Skin of body (tissue), 2 donors: Measurements from ENCODE around the gene FILIP1. TPM values are rescaled to one million over a fixed set of nuclear protein-coding genes. Genes with fewer than 3 reads are reported as not detected.
A peak's percentile ranks its signal among the peaks of the same experiment; 100 is the strongest.

Experiments
- DNase-seq: peaks from one replicate; lab custom pipeline; 2025; lab: John Stamatoyannopoulos, UW
- total RNA-seq: library from RNA; depleted of rRNA; stranded (reverse); fragments of >200 nt; gene quantifications from one replicate; pipeline ENCODE4 v1.2.3, GENCODE V29; 2014

The FILIP1 gene
- total RNA-seq, 1 donor from 2014 or later = 7.9 TPM

- no peak for DNase-seq
Measured at GRCh38 chr6:75344021-75344420, 149.6 kb downstream of the FILIP1 start.

- peak; percentile 24 for DNase-seq
Measured at GRCh38 chr6:75337835-75338580, 155.6 kb downstream of the FILIP1 start.

DNA sequence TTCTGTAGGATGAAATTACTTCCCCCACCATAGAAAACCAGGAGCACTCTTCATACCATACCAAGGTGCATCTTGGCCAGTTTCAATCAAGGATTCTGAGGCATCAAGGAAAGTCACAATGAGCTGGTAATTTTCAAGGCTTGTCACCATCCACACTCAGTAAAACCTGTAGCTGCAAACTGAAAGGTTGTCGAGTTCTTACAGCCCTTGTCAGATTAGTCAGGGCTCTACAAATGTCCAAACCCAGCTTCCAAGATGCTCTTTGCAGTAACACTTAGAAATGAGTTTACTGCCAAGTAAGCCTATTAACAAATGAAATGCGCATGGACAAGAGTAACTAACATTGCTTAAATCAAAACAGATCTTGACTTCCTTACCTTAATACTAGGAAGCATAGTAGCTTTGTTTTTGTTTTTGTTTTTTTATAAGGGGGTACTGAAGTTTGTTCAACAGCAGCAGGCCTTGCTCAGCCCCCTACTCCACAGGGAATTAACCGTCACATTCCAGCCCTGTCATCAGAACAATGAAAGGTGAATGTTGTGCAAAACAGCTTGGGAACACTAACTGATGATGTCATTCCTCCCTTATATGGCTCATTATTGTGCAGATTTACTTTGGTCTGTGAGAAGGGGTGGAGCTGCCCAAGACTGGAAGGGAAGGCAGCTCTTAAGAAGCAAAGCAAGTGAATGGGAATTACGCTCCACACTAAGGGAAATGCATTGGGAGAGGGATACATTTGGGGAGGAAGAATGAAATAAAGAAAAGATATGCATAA is 159.1 kb downstream of the FILIP1 start:
- peak; percentile 53 for DNase-seq

- peak; percentile 37 for DNase-seq
Measured at GRCh38 chr6:75333676-75334200, 159.9 kb downstream of the FILIP1 start.

DNA sequence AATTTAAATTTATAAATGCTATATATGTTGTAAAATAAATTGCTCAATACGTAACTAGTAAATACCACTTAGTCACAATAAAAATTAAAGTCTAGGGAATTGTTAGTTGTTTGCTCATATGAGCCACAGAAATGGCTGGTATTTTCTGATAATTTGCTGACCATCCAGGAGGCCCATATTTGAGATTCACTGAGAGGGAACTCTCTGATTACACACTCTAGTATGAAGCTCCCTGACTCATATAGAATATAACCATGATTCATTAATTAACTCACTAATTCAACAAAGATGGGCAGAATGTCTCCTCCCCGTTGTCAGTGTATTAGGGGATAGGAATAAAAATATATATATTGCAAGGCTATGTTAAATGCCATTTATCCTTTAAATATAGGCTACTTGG is 162.4 kb downstream of the FILIP1 start:
- DNase-seq = no peak

DNA sequence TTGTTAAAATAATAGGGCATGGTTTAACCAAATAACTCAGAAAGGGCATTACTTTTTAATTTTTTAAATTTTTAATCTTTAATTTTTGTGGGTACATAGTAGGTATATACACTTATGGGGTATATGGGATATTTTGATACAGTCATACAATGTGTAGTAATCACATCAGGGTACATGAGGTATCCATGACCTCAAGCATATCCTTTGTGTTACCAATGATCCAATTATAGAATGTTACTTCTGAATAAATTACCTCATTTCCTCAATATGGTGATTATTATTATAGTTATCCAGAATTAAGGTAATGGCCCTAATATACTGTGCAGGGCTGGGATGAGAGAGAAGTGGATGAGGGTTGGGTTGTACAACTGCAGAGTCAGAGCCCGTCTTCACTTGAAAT is 163.9 kb downstream of the FILIP1 start:
- DNase-seq = no peak

DNA sequence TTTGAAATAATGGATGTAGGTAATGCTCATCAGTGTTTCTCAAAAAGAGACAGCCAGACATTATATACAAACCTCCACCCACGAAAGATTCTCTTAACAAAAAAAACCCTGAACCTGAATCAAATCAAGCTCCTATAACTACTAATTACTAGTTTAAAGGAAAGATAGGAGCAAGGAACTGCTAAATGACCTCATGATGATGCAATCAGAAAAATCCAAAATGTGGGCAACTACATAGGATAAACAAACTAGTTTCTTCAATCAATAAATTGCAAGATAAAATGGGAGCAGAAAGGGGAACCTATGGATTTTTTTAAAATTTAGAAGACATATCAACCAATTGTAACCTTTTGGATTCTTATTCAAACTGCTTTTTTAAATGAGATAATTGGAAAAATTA is 165.8 kb downstream of the FILIP1 start:
- no peak for DNase-seq

GRCh38 chr6:75326557-75327258 is 166.9 kb downstream of the FILIP1 start:
- DNase-seq = no peak

DNA sequence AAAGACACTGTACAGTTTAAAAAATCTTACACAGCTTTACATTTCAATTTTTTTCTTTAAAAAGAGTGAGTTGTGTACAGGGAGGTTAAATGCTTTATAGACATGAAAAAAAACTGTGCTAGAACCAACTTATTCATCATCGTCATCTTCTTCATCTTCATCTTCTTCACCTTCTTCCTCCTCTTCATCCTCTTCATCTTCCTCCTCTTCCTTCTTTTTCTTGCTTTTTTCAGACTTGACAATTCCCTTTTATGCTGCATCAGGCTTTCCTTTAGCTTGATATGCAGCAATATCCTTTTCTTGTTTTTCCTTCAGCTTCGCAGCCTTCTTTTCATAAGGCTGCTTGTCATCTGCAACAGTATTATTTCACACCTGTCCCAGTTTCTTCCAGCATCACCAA is 174.7 kb downstream of the FILIP1 start:
- DNase-seq = no peak

DNA sequence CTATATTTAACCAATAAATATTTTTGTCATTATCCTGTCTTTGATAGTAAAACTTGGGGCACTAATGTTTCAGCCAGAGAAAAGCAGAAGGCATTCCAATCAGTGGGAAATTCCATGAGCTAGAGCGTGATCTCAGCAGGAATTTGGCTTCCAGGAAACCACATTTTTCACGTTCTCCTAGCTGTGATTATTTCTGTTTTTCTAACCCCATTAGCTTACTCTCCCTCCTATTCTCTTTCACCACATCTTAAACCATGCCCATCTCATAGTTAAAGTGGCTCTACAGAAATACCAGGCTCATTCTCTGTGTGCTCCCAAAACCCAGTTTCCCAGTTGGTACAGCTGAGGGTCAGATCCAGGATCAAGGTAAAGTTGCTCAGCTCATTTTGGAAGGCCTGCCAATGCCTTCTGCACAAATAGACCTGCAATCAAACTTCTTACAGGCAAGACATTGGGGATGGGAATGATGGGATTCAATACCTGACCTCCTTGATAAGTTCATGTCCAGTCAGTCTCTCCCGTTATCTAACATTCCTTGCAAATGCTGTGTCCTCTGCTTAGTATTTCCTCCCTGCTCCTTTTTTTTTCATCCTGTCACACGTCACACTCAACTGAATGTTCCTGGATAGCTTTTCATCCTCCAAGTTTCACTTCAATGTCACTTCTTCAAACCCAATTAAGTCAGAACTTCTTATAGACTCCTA is 175.9 kb downstream of the FILIP1 start:
- peak; percentile 70 for DNase-seq

- no peak for DNase-seq
Measured at GRCh38 chr6:75315978-75316377, 177.6 kb downstream of the FILIP1 start.

GRCh38 chr6:75308250-75308988 is 185.2 kb downstream of the FILIP1 start:
- no peak for DNase-seq

GRCh38 chr6:75307364-75308004 is 186.1 kb downstream of the FILIP1 start:
- peak; percentile 57 for DNase-seq

GRCh38 chr6:75306064-75306463 is 187.5 kb downstream of the FILIP1 start:
- no peak for DNase-seq

- DNase-seq = no peak
Measured at GRCh38 chr6:75305573-75305972, 188.0 kb downstream of the FILIP1 start.

DNA sequence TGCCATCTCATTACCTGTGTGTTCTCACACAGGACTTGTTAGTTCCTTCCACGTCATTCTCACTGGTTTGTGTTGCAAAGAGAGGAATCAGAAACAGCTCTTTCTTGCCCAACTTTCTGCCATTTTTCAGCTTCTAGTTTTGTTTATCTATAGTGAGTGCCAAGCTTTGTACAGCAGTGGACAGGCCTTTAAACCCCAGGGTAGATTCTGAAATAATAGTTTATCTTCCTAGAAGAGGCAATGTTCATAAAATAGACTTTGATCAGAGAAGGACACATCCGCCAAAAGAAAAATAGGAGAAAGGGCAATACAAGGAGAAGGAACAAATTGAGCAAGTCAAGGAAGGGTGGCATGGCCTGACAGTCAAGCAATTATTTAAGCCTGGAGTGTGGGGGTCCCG is 191.3 kb downstream of the FILIP1 start:
- DNase-seq = no peak

GRCh38 chr6:75301537-75301936 is 192.1 kb downstream of the FILIP1 start:
- DNase-seq = no peak

DNA sequence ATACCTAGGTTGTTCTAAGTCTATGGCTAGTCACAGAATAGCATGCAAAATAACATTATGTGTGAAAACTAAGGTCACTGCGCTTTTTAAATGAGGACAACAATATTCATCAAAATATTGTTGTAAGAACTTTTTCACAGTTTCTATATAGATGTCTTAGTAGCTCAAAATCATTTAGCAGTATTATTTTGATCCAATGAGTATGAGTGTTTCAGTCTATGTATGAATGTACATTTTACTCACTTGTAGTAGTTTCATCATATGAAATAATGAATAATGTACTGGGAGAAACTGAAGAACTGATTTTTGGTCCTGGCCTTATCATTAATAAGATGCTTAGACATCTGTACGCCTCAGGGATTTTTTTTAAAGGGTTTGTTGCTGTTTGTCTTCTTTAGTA is 192.5 kb downstream of the FILIP1 start:
- DNase-seq = no peak

DNA sequence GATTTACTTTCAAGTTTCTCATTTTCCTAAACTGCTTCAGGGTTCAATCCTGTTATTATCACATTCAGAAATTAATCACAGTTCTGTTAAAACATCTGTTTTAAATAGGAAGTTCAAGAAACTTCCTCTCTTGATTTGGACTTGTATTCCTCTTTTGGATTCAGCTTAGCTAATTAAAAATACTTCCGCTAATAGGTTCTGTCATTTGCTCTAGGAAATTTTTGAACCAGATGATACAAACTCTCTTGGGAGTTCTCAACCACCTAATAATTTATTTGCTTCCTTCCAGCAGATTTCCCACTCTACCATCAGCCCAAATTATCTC is 193.1 kb downstream of the FILIP1 start:
- DNase-seq = no peak

DNA sequence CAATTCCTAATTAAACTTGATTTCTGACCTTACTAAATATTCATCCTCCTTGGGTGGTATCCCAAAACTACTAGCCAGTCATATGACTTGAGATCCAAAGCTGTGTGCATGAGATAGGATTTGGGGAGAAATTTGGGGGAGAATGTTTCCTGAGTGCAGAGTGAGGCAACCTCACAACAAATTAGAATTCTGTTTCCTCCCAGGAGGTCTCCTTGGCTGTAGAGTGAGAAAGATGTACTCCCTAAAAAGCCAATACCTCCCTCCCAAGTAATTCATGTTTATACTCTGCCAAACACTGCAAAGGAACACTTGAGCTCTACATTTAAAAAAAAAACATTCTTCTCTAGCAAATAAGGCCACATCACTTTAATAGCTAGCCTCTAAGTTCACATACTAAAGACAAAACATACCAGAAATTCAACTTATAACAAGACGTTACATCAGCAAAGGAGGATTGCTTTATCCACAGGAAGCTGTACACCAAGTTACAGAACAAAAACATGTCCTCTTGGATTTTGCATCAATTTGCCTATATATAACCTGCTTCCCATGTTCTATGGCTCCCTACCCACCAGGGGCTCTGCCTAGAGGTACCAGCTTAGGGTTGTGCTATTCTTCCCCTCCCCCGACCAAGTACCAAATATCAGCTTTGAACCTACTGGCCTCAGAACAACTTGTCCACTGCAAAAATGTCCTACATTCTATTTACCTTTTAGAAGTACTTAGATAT is 193.6 kb downstream of the FILIP1 start:
- DNase-seq = peak; percentile 33
